Mesothelial cell of epicardium (in vitro differentiated cells): Measurements from ENCODE around the gene DOK6. TPM values are rescaled to one million over a fixed set of nuclear protein-coding genes. Genes with fewer than 3 reads are reported as not detected.

Experiments
- DNase-seq, 2 experiments: peaks; one replicate each; pipeline ENCODE4 v3.0.0; 2021; ENCODE audit warnings: low spot score in 2 of 2; ENCODE audit not compliant: unreplicated experiment in 2 of 2
- H3K27ac Mint-ChIP-seq: 2 replicates; pipeline ENCODE4 v1.8.0; 2021; ENCODE audit warnings: mixed read lengths
- H3K27me3 Mint-ChIP-seq: 2 replicates; pipeline ENCODE4 v1.8.0; 2021; ENCODE audit warnings: low read depth, mixed read lengths
- H3K36me3 Mint-ChIP-seq: 2 replicates; pipeline ENCODE4 v1.8.0; 2021; ENCODE audit warnings: mixed read lengths
- H3K4me1 Mint-ChIP-seq: 2 replicates; pipeline ENCODE4 v1.8.0; 2021; ENCODE audit warnings: mixed read lengths
- H3K4me3 Mint-ChIP-seq: 2 replicates; pipeline ENCODE4 v1.8.0; 2021; ENCODE audit warnings: mild to moderate bottlenecking, moderate library complexity, mixed read lengths
- H3K9me3 Mint-ChIP-seq: 2 replicates; pipeline ENCODE4 v1.8.0; 2021; ENCODE audit warnings: mixed read lengths
- CTCF ChIP-seq: fragments of 200-600 bp; sonication (generic); IDR thresholded peaks from one replicate; pipeline ENCODE4 v1.5.0; 2021; ENCODE audit warnings: antibody characterized with exemption; ENCODE audit not compliant: unreplicated experiment
- total RNA-seq: library from RNA; stranded (reverse); gene quantifications from 3 replicates; pipeline ENCODE4 v1.2.1, GENCODE V29; 2021

Gene DOK6
- total RNA-seq, 1 donor from 2014 or later, result 4.9 TPM

GRCh38 chr18:69492861-69493260 lies 92.2 kb downstream of the DOK6 start:
- TF ChIP-seq CTCF, result no peak
- Mint-ChIP-seq H3K9me3 (peaks cover 3% of the 10 kb centered on the region), H3K4me3 (no peak overlapping the region), H3K27ac (no peak overlapping the region), H3K27me3 (no peaks in the 10 kb centered on the region), H3K36me3 (no peaks in the 10 kb centered on the region), H3K4me1 (no peaks in the 10 kb centered on the region)
- DNase-seq, result no peak

GRCh38 chr18:69494841-69495240 lies 94.2 kb downstream of the DOK6 start:
- Mint-ChIP-seq H3K9me3 (peaks cover 3% of the 10 kb centered on the region), H3K36me3 (no peaks in the 10 kb centered on the region), H3K4me1 (no peaks in the 10 kb centered on the region), H3K27me3 (no peaks in the 10 kb centered on the region), H3K27ac (no peak overlapping the region), H3K4me3 (no peak overlapping the region)
- no peak for TF ChIP-seq CTCF
- no peak for DNase-seq

- Mint-ChIP-seq H3K4me1 (no peaks in the 10 kb centered on the region), H3K9me3 (peaks cover 3% of the 10 kb centered on the region), H3K4me3 (no peak overlapping the region), H3K27me3 (no peaks in the 10 kb centered on the region), H3K27ac (no peak overlapping the region), H3K36me3 (no peaks in the 10 kb centered on the region)
- no peak for TF ChIP-seq CTCF
- DNase-seq, result no peak
These were observed 94.7 kb downstream of the DOK6 start for GRCh38 chr18:69495338-69495737.

GRCh38 chr18:69495841-69496533 lies 95.3 kb downstream of the DOK6 start:
- TF ChIP-seq CTCF, result no peak

GRCh38 chr18:69518989-69519388 lies 118.3 kb downstream of the DOK6 start:
- DNase-seq, result no peak
- H3K36me3 Mint-ChIP-seq, result no peaks in the 10 kb centered on the region
- no peaks in the 10 kb centered on the region for H3K27me3 Mint-ChIP-seq

More at GRCh38 chr18:69495841-69496533, 95.3 kb downstream of the DOK6 start:
- Mint-ChIP-seq H3K27me3 (no peaks in the 10 kb centered on the region), H3K36me3 (no peaks in the 10 kb centered on the region), H3K4me1 (no peaks in the 10 kb centered on the region), H3K4me3 (no peak overlapping the region), H3K27ac (no peak overlapping the region), H3K9me3 (peaks cover 3% of the 10 kb centered on the region)
- DNase-seq, result no peak

More at GRCh38 chr18:69518989-69519388, 118.3 kb downstream of the DOK6 start:
- Mint-ChIP-seq H3K27ac (no peak overlapping the region), H3K9me3 (no peaks in the 10 kb centered on the region), H3K4me1 (no peaks in the 10 kb centered on the region), H3K4me3 (no peak overlapping the region)
- no peak for TF ChIP-seq CTCF
